Measurements from ENCODE around the gene TRAF3IP3.

Gene TRAF3IP3

DNA sequence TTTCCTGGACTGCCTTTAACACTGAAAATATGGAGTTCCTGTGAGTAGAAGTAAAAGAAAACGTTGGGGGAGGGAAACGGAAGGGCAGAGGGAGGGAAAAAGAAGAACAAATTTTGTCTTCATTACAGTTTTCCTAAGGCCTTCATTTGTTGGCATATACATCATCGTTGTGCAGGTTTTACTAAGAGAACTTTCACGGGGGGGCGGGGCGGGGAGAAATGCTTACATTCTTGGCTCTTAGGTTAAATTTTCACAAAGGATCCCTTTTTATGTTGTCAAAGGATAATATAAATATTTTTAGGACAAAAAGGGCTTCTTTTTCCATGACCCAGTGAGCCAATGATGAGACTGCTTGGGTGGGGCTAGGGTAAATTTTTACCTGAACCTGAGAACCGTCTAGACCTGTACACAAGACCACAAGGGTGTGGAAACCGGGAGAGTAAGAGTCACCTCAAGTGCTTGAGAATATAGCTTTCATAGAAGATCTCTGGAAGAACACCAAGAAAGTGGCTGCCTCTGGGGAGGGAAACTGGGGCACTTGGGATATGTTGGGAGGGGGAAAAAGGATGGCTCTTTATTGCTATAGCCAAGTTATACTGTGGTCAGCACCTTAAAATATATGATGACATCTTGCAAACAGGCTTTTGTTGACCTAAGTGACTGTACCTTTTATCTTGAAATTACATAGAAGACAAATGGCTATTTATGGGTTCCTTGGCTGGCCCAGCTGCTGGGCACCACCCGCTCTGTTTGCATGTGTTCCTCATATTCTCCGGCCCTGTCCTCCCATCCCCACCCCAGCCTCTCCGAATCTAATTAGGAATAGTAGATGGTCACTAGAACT lies 70.0 kb downstream of the TRAF3IP3 start:
- no peak for DNase-seq

DNA sequence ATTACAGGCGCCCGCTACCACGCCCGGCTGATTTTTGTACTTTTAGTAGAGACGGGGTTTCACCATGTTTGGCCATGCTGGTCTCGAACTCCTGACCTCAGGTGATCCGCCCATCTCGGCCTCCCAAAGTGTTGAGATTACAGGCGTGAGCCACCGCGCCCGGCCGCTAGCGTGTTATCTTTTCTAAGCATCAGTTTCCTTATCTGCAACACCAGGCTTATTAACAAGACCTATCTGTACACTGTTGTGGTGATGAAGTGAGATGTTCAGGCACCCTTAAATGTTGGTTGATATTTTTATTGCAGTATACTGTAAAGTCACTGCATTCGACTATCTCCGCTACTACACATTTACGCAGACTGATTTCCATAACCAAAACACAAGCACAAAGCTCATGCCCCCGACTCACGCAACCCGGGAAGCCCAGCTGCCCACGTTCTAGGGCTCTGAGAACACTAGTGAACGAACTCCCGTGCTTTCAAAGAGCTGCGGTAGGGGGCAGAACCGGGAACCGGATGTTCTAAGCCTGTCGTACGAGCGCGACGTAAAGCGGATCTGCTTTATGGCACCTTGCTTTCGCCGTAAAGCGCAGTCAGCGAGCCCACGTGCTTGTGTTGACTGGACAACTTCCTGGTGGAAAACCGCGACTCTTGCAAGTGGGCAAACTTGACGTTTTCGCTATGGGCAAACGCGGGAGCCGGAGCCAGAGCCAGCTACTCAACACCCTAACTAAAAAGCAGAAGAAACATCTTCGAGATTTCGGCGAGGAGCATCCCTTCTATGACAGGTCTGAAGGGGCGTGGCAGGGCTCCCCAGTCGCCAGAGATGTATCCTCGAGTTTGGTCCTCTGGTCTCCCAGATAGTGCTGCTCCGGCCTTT lies 71.8 kb downstream of the TRAF3IP3 start, which contains the start of gene UTP25:
UTP25 (plus strand) TSS at position 589 of the 879 bp plus-strand sequence; CDS start at position 681, 92 bp downstream.
- peak; percentile 35 to 95 (median 84) for DNase-seq

DNA sequence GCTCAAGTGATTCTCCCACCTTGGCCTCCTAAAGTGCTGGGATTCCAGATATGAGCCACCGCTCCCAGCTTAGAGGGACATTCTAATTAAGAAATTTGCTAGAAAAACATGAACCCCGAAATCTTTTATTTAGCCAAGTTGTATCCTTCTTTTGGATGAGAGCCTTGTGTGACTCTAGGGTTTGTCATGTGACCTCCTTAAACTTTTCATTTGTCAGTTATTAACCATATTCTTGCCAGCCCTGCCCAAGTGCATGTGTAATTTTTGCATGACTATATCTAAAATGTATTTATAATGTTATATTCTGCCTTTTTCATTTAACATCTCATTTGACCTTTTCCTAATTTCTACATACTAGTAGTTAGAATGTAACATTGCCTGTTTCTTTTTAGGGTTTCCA lies 73.9 kb downstream of the TRAF3IP3 start:
- no peak for DNase-seq

DNA sequence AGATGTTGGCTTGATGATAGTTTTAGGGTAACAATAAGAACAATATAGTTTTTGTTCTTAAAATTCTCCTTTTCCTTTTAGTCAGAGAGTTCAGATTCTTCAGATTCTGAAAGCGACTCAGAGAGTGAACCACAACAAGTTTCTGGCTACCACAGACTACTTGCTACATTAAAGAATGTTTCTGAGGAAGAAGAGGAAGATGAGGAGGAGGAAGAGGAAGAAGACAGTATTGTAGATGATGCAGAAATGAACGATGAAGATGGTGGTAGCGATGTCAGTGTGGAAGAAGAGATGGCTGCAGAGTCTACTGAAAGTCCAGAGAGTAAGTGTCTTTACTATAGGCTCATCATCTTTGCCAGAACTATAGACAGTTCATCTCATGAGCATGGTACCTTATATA lies 74.9 kb downstream of the TRAF3IP3 start:
- no peak for DNase-seq

DNA sequence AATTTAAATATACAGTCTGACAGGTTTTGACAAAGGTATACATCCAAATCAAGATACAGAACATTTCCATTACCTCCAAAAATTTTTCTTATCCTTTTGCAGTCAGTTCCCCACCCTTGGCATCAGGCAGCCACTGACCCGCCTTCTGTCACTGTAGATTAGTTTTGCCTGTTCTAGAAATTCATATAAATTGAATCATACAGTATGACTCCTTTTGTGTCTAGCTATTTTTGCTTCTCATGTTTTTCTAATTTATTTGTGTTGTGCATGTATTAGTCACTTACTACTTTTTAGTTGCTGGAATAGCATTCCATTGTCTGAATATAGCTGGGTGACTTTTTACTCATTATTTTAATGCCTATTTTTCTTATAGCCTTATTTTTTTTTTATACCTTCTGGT lies 75.8 kb downstream of the TRAF3IP3 start:
- DNase-seq: no peak
